GM18505 (cell line): ENCODE measurements around the gene PRKAG2.

ENCODE experiments used
- ATAC-seq: cut with Tn5 transposase; IDR thresholded peaks from one replicate; pipeline ENCODE4 v1.9.1; 2021; ENCODE audit not compliant: unreplicated experiment
- POLR2A ChIP-seq: IDR thresholded peaks from 4 replicates; pipeline ENCODE4 v1.6.1; 2011; ENCODE audit warnings: borderline replicate concordance; ENCODE audit not compliant: insufficient read depth, insufficient read length; ENCODE audit errors: extremely low read depth

Gene PRKAG2

GRCh38 chr7:151674161-151674920, 202.6 kb downstream of the PRKAG2 start:
- no peak for ATAC-seq
- TF ChIP-seq POLR2A = no peak

DNA sequence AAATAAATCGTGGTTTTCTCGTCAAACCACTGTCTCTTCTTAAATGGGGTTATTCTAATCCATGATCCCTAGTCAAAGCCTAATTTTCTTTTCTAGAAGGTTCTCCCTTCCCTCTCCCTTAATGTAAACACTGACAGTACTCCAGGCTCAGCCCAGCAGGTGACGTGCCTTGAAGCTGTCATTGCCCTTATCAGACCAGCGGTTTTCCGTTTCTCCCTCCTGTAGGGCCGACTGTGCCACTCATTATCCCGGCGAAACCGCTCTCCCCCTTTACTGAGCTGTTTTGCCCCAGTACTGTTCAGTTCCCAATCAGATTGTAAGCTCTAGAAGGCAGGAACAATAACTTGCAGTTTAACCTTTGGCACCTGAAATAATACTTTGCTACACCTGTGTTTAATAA, 203.7 kb downstream of the PRKAG2 start:
- ATAC-seq = no peak

DNA sequence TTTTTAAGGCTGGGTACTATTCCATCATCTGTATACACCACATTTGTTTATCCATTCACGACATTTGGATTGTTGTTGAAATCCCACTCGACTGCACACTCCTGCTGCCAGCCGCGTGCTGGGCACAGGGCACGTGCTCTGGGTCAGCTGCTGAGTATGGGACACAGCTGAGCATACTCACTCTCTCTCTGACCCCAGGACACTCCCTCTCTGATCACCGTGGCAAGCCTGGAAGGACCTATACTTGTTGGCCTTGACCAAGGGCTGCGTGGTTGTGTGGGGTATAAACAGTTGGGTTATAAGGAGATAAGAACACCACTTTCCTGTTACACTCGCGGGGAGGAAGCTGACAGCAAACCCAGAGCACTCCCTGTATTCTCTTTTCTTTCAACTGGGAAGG, 204.2 kb downstream of the PRKAG2 start:
- no peak for ATAC-seq
- TF ChIP-seq POLR2A = no peak

More for the DNA sequence above, 203.7 kb downstream of the PRKAG2 start:
- TF ChIP-seq POLR2A = no peak

DNA sequence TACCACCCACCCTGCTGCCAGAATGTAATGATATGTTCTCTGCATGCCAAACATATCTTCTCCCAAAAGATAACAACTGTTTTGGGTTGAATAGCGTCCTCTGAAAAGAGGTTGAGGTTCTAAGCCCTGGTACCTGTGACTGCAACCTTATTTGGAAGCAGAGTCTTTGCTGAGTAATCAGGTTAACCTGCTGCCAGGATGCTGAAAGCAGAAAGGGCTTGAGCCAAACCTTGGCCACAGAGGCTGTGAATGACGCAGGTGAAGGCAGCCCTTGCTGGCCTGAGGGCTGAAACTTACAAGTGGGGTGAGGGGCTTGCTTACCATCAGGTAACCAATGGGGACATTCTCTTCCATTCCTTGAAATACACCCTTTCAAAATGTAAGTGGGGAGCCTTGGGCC, 205.4 kb downstream of the PRKAG2 start:
- TF ChIP-seq POLR2A = no peak
- ATAC-seq = no peak

DNA sequence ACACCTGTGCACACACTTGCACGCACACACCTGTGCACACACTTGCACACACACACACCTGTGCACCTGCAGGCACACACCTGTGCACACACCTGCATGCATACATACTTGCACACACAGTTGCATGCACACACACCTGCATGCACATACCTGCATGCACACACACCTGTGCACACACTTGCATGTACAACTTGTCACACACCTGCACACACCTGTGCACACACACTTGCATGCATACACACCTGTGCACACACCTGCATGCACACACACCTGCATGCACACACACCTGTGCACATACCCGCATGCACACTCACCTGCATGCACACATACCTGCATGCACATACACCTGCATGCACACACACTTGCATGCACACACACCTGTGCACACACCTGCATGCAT, 207.2 kb downstream of the PRKAG2 start:
- TF ChIP-seq POLR2A = no peak

GRCh38 chr7:151666886-151667285, 210.0 kb downstream of the PRKAG2 start:
- no peak for ATAC-seq
- TF ChIP-seq POLR2A = no peak

More for the DNA sequence above, 207.2 kb downstream of the PRKAG2 start:
- ATAC-seq = no peak

DNA sequence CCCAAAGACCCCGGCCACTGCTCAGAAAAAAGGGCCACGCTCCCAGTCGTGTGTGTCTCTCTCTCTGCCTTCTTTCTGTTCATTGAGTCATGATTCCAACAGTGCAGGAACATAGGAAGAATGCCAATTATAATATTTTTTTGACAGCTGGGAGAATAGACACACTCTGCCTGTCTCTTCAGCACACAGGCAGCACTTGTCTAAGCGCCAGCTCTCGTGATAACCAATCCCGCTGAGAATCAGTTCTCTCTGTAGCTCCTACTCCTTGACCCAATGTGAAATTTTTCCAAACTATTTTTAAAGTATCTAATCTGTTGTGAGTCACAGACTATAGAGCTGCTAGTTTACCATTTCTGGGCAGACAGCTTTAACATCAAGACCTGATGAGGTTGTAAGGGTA, 211.5 kb downstream of the PRKAG2 start:
- no peak for TF ChIP-seq POLR2A
- ATAC-seq = no peak

GRCh38 chr7:151664268-151664667, 212.6 kb downstream of the PRKAG2 start:
- no peak for TF ChIP-seq POLR2A
- no peak for ATAC-seq

DNA sequence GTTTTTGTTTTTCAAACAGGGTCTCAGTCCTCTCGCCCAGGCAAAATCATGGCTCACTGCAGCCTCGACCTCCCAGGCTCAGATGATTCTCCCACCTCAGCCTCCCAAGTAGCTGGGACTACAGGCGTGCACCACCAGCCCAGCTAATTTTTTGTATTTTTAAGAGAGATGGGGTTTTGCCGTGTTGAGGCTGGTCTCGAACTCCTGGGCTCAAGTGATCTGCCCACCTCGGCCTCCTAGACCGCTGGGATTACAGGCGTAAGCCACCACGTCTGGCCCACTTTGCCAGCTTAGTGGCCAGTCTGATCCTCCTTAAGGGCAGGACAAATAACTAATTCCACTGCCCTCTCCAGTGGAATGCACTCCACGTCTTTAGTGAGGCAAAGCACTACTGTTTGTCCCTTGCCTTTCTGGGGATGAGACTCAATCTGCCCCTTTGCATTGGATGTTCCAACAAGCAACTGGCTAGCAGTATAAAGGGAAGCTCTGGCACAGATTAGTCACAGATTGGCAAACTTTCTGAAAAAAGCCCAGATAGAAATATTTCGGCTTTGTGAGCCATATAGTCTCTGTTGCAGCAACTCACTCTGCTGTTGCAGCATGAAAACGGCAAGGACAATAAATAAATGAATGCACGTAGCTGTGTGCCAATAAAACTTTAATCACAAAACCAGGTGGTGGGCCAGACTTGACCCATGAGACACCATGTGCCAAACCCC, 213.4 kb downstream of the PRKAG2 start:
- TF ChIP-seq POLR2A = no peak
- ATAC-seq = no peak

DNA sequence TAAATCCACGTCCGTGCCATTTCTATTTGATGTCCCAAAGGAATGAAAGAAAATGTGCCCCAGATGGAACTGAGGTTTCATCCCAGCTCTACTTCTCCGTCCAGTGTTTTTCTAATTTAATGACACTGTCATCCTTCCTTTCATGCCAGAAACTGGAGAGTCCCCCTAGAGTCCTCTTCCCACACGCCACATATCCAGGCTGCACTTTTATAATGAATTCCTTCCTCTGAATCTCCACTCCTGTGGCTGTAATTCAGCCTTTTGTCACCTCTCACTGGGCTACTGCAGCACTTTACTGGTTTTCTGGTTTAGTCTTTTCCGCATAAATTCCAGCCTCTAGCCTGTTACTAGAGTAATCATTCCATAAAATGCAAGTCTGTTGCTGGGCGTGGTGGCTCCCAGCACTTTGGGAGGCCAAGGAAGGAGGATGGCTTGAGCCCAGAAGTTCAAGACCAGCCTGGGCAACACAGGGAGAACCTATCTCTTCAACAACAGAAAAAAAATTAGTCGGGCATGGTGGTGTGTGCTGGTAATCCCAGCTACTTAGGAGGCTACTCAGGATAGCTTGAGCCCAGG, 214.6 kb downstream of the PRKAG2 start:
- TF ChIP-seq POLR2A = no peak
- no peak for ATAC-seq

DNA sequence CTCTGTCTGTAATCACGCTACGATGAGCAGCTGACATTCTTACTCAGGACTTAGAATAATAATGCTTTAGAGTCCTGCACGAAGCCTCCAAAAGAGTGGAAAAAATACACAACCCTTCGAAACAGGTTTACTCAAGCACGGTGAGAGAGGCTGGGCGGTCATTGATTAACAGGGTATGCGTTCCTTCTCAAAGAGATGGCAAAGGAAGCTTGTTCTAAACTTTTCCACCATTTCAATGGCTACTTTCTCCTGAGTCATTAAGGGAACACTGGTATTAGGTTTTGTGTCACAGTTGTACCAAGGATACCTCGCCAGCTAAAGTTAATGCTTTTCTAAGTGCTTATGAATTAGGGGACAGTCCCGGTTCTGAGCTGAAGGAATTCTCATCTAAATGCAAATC, 215.3 kb downstream of the PRKAG2 start:
- no peak for TF ChIP-seq POLR2A

GRCh38 chr7:151660141-151660540, 216.8 kb downstream of the PRKAG2 start:
- ATAC-seq = no peak
- TF ChIP-seq POLR2A = no peak

More for the DNA sequence above, 215.3 kb downstream of the PRKAG2 start:
- ATAC-seq = no peak

DNA sequence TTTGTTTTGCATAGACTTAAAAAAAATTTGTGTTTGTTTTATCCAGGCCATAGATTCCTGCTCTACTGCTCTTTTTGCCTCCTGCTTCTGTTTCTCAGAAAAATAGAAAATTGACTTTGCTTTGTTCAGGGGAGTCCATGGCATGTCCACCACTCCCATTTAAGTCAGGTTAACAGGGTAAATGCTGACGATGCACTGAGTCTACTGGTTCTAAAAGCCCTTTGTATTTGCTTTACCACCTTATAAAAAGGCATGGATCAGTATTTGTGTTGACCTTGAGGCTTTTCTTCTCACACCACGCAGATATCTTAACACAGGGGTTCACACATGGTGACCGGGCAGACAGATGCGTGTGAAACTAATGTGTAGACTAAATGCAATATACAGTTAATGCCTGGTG, 217.7 kb downstream of the PRKAG2 start:
- no peak for TF ChIP-seq POLR2A
- ATAC-seq = no peak

GRCh38 chr7:151658778-151659177, 218.1 kb downstream of the PRKAG2 start:
- TF ChIP-seq POLR2A = no peak
- no peak for ATAC-seq

DNA sequence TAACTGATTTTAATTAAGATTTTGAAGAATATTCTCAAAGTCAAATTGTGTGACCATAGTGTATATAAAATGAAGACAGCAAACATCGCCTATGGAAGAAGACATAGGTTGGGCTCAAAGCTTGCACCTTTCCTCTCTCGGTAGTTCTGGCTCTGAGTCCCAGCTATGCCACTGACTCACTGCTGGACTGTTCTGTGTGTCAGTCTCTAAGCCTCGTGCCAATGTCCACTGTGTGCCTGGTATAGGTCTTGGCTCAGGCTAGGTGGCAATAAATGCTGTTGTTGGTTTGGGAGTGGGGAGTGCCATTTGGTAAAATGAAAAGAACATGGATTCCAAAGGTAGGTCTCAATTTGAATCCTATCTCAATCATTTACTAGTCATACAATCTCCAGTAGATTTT, 219.7 kb downstream of the PRKAG2 start:
- ATAC-seq = no peak
- TF ChIP-seq POLR2A = no peak

DNA sequence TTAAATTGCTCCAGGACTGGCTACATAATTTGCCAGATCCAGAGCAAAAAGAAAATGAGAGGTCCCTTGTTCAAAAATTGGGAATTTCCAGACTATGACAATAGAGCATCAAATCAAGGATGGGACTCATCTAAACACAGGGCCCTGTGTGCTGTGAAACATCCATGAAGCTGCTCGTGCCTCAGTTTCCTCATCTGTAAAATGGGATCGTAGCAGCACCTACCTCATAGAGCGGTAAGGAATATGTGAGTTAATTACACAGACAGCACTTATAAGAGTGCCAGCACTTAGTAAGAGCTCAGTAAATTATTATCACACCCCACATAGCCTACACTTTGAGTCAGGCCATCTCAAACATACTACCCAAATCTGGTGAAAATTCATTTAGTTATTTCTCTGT, 221.4 kb downstream of the PRKAG2 start:
- ATAC-seq = no peak
- no peak for TF ChIP-seq POLR2A
